IPS DF 4.7 (cell line): ENCODE data around the gene TEX13D.
"Not testable (repeated sequence)": the region's sequence is repeated elsewhere in the genome, so short reads cannot be mapped to it uniquely, and the experiment has no call there.

ENCODE experiments used
- DNase-seq: peaks from one replicate; pipeline ENCODE4 v3.0.0-alpha.2; 2013; ENCODE audit warnings: low spot score; ENCODE audit errors: extremely low read depth

Gene TEX13D

GRCh38 chrX:124332481-124333424, at the start of gene TEX13D:
Gene TEX13D (plus strand): TSS chrX:124332660. CDS start chrX:124332918, 258 bp downstream.
- no peak for DNase-seq

GRCh38 chrX:124289443-124289842, 43.0 kb upstream of the TEX13D start:
- DNase-seq = no peak

- DNase-seq = no peak
Measured at GRCh38 chrX:124293810-124294209, 38.6 kb upstream of the TEX13D start.

GRCh38 chrX:124299323-124299722, 33.1 kb upstream of the TEX13D start:
- not testable (repeated sequence) for DNase-seq

- DNase-seq = no peak
Measured at GRCh38 chrX:124300405-124300804, 32.1 kb upstream of the TEX13D start.

GRCh38 chrX:124307253-124307907, 25.1 kb upstream of the TEX13D start:
- DNase-seq = no peak

- DNase-seq = no peak
Measured at GRCh38 chrX:124325732-124326131, 6.7 kb upstream of the TEX13D start.

- no peak for DNase-seq
Measured at GRCh38 chrX:124328765-124329164, 3.7 kb upstream of the TEX13D start.

- DNase-seq = no peak
Measured at GRCh38 chrX:124333862-124334261, 1.4 kb downstream of the TEX13D start.

- DNase-seq = not testable (repeated sequence)
Measured at GRCh38 chrX:124334555-124334954, 2.1 kb downstream of the TEX13D start.

- DNase-seq = no peak
Measured at GRCh38 chrX:124335598-124335997, 3.1 kb downstream of the TEX13D start.

GRCh38 chrX:124337916-124338315, 5.5 kb downstream of the TEX13D start:
- DNase-seq = no peak

- DNase-seq = no peak
Measured at GRCh38 chrX:124338733-124339514, 6.5 kb downstream of the TEX13D start.

- DNase-seq = no peak
Measured at GRCh38 chrX:124341396-124342132, 9.1 kb downstream of the TEX13D start.

GRCh38 chrX:124342174-124342867, 9.9 kb downstream of the TEX13D start:
- DNase-seq = no peak

GRCh38 chrX:124343016-124343415, 10.6 kb downstream of the TEX13D start:
- no peak for DNase-seq

- no peak for DNase-seq
Measured at GRCh38 chrX:124344246-124344645, 11.8 kb downstream of the TEX13D start.

GRCh38 chrX:124346117-124346876, 13.8 kb downstream of the TEX13D start, which contains the start of gene SH2D1A:
Gene SH2D1A (plus strand): TSS chrX:124346563. CDS start chrX:124346643, 80 bp downstream.
- no peak for DNase-seq

GRCh38 chrX:124346877-124347241, 14.4 kb downstream of the TEX13D start:
- no peak for DNase-seq

- DNase-seq = no peak
Measured at GRCh38 chrX:124347242-124347641, 14.8 kb downstream of the TEX13D start.
